ENCODE results near the gene TMEM44. TPM values are rescaled to one million over a fixed set of nuclear protein-coding genes. Genes with fewer than 3 reads are reported as not detected.

TMEM44 gene
- total and polyA plus RNA-seq, 9 of the 15 experiments (the other 6 are each of a cell fraction or from before 2014, with no cell fraction given) = 0.53 to 18.1 (median 11.3) TPM

- Histone ChIP-seq H3K27me3 (ENCODE audit: control insufficient read depth in 2 of 2, insufficient read depth in 2 of 2, low read length in 2 of 2) (no peaks in the 10 kb centered on the region), H3K4me2 (ENCODE audit: insufficient read depth, low read length) (no peak overlapping the region), H3K27ac (ENCODE audit: extremely low read depth, low read depth, low read length) (no peak overlapping the region), H3K4me1 (replicated peaks in 1 of 2; ENCODE audit: control insufficient read depth in 2 of 2, insufficient read depth in 2 of 2, low read length in 2 of 2) (peaks cover 32 to 39% of the 10 kb centered on the region in 2 experiments), H2AFZ (ENCODE audit: low read depth, low read length) (no peak overlapping the region), H3K79me2 (ENCODE audit: control insufficient read depth, insufficient read depth, low read length) (no peaks in the 10 kb centered on the region), H3K9ac (ENCODE audit: insufficient read depth in 1 of 2, low read depth in 2 of 2, low read length in 2 of 2) (no peak overlapping the region), H4K20me1 (replicated peaks; ENCODE audit: control insufficient read depth, insufficient read depth, low read length) (no peaks in the 10 kb centered on the region), H3K9me1 (ENCODE audit: control insufficient read depth, insufficient read depth, low read length) (peaks cover 2% of the 10 kb centered on the region), H3K9me3 (replicated peaks; ENCODE audit: control insufficient read depth, insufficient read depth, low read depth, low read length) (no peaks in the 10 kb centered on the region), H3K4me3 (no peak overlapping the region), H3K36me3 (ENCODE audit: control insufficient read depth, insufficient read depth, low read length) (no peaks in the 10 kb centered on the region)
- CTCF ChIA-PET (ENCODE audit: low intra/inter-chr PET ratio) = no interaction called here
- 57% methylated on average over 9 of the region's 12 CpGs for WGBS (ENCODE audit: insufficient coverage, low coverage, missing lambda C conversion rate)
- POLR2A ChIA-PET = interaction anchor here (0.9 kb wide), 1 partner anchor 13 kb away, joined by 3 read pairs; no protein-coding TSS in a partner anchor
- in situ Hi-C loops (cut with MboI) = no loop called here
- TF ChIP-seq E2F4 (CRISPR knock-in tag; IDR thresholded peaks at IDR 0.05; ENCODE audit: low read depth) (no peak), SP1 (CRISPR knock-in tag; IDR thresholded peaks at IDR 0.05) (no peak), SREBF2 (CRISPR knock-in tag; IDR thresholded peaks at IDR 0.05) (no peak), ZNF436 (CRISPR knock-in tag; IDR thresholded peaks at IDR 0.05) (no peak), YBX1 (IDR thresholded peaks at IDR 0.05) (no peak), ZNF316 (IDR thresholded peaks at IDR 0.05) (no peak), PTTG1 (tag; IDR thresholded peaks at IDR 0.05; ENCODE audit: low read depth) (no peak), TBL1XR1 (IDR thresholded peaks at IDR 0.05; ENCODE audit: low read length in 2 of 2) (no peak), ZNF584 (CRISPR knock-in tag; IDR thresholded peaks at IDR 0.05; ENCODE audit: low read depth) (no peak), ILK (tag; IDR thresholded peaks at IDR 0.05; ENCODE audit: borderline replicate concordance, low read depth) (no peak), TEAD1 (CRISPR knock-in tag; IDR thresholded peaks at IDR 0.05) (no peak), CREM (IDR thresholded peaks at IDR 0.05; ENCODE audit: low read depth) (no peak), EZH2 (IDR thresholded peaks at IDR 0.05; ENCODE audit: borderline replicate concordance, low read depth, low read length) (no peak), ZNF143 (CRISPR knock-in tag; IDR thresholded peaks at IDR 0.05) (no peak)
- TF ChIP-seq, protein P1, sequence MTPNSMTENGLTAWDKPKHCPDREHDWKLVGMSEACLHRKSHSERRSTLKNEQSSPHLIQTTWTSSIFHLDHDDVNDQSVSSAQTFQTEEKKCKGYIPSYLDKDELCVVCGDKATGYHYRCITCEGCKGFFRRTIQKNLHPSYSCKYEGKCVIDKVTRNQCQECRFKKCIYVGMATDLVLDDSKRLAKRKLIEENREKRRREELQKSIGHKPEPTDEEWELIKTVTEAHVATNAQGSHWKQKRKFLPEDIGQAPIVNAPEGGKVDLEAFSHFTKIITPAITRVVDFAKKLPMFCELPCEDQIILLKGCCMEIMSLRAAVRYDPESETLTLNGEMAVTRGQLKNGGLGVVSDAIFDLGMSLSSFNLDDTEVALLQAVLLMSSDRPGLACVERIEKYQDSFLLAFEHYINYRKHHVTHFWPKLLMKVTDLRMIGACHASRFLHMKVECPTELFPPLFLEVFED (CRISPR knock-in tag; conservative IDR thresholded peaks at IDR 0.05) = no peak
- TF ChIP-seq, protein P2, sequence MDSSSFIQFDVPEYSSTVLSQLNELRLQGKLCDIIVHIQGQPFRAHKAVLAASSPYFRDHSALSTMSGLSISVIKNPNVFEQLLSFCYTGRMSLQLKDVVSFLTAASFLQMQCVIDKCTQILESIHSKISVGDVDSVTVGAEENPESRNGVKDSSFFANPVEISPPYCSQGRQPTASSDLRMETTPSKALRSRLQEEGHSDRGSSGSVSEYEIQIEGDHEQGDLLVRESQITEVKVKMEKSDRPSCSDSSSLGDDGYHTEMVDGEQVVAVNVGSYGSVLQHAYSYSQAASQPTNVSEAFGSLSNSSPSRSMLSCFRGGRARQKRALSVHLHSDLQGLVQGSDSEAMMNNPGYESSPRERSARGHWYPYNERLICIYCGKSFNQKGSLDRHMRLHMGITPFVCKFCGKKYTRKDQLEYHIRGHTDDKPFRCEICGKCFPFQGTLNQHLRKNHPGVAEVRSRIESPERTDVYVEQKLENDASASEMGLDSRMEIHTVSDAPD (CRISPR knock-in tag; IDR thresholded peaks at IDR 0.05) = no peak
- TF ChIP-seq, protein P3, sequence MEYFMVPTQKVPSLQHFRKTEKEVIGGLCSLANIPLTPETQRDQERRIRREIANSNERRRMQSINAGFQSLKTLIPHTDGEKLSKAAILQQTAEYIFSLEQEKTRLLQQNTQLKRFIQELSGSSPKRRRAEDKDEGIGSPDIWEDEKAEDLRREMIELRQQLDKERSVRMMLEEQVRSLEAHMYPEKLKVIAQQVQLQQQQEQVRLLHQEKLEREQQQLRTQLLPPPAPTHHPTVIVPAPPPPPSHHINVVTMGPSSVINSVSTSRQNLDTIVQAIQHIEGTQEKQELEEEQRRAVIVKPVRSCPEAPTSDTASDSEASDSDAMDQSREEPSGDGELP (CRISPR knock-in tag; IDR thresholded peaks at IDR 0.05; ENCODE audit: borderline replicate concordance) = no peak
- no peak for FAIRE-seq
- intact Hi-C loops (cut with micrococcal nuclease) = no loop called here
- BruUV-seq (replicated peaks) = no TSS peak
- no peak for DNase-seq (ENCODE audit: extremely low read depth in 1 of 4, low spot score in 3 of 4)
- no peak for ATAC-seq
These were observed 64.0 kb downstream of the TMEM44 start for GRCh38 chr3:194569252-194569651.
